NAMALWA (cell line): ENCODE results near the gene IL20.

ENCODE experiments used
- DNase-seq: peaks from one replicate; pipeline ENCODE4 v3.0.0-alpha.2; 2015; ENCODE audit warnings: low spot score

The IL20 gene

GRCh38 chr1:206864939-206865671 is at the start of gene IL20:
Gene IL20 (plus strand): TSS chr1:206865623. CDS start chr1:206865853, 230 bp downstream.
- peak; percentile 86 for DNase-seq

- DNase-seq, result no peak
Measured at GRCh38 chr1:206816390-206817287, 48.8 kb upstream of the IL20 start.

- DNase-seq, result no peak
Measured at GRCh38 chr1:206821493-206821892, 43.9 kb upstream of the IL20 start.

GRCh38 chr1:206823727-206824126 is 41.7 kb upstream of the IL20 start:
- DNase-seq, result no peak

GRCh38 chr1:206824331-206824730 is 41.1 kb upstream of the IL20 start:
- no peak for DNase-seq

- no peak for DNase-seq
Measured at GRCh38 chr1:206826394-206826793, 39.0 kb upstream of the IL20 start.

- DNase-seq, result no peak
Measured at GRCh38 chr1:206828061-206828460, 37.4 kb upstream of the IL20 start.

- no peak for DNase-seq
Measured at GRCh38 chr1:206828765-206829164, 36.7 kb upstream of the IL20 start.

- no peak for DNase-seq
Measured at GRCh38 chr1:206829282-206829681, 36.1 kb upstream of the IL20 start.

GRCh38 chr1:206829875-206830274 is 35.5 kb upstream of the IL20 start:
- DNase-seq, result no peak

GRCh38 chr1:206831650-206832049 is 33.8 kb upstream of the IL20 start:
- no peak for DNase-seq

- no peak for DNase-seq
Measured at GRCh38 chr1:206832352-206832880, 33.0 kb upstream of the IL20 start.

GRCh38 chr1:206833106-206833680 is 32.2 kb upstream of the IL20 start:
- DNase-seq, result no peak

GRCh38 chr1:206833801-206834200 is 31.6 kb upstream of the IL20 start:
- no peak for DNase-seq

- no peak for DNase-seq
Measured at GRCh38 chr1:206834217-206834616, 31.2 kb upstream of the IL20 start.

GRCh38 chr1:206834711-206835110 is 30.7 kb upstream of the IL20 start:
- no peak for DNase-seq

- no peak for DNase-seq
Measured at GRCh38 chr1:206835186-206835585, 30.2 kb upstream of the IL20 start.

- DNase-seq, result no peak
Measured at GRCh38 chr1:206836111-206836510, 29.3 kb upstream of the IL20 start.

GRCh38 chr1:206839006-206839560 is 26.3 kb upstream of the IL20 start:
- no peak for DNase-seq

- DNase-seq, result no peak
Measured at GRCh38 chr1:206839857-206840256, 25.6 kb upstream of the IL20 start.

GRCh38 chr1:206841609-206842323 is 23.7 kb upstream of the IL20 start:
- no peak for DNase-seq

GRCh38 chr1:206842854-206843253 is 22.6 kb upstream of the IL20 start:
- DNase-seq, result no peak
